Peyer's patch (tissue), 4 donors: ENCODE measurements around the gene FSTL1.

Source experiments
- CTCF ChIP-seq, 6 experiments: fragments of 450-650 bp in 4 of 6; fragments of 200-600 bp in 2 of 6; sonication (generic) in 1 of 6; IDR thresholded peaks; one replicate each; pipeline ENCODE4 v1.5.1; 2017 to 2019; ENCODE audit warnings: antibody characterized with exemption in 6 of 6, mild to moderate bottlenecking in 3 of 6, moderate library complexity in 1 of 6
- POLR2A ChIP-seq, 2 donors: fragments of 450-650 bp; IDR thresholded peaks; one replicate each; pipeline ENCODE4 v1.5.1; 2017; ENCODE audit warnings: antibody characterized with exemption in 2 of 2, mild to moderate bottlenecking in 2 of 2, moderate library complexity in 2 of 2

DNA sequence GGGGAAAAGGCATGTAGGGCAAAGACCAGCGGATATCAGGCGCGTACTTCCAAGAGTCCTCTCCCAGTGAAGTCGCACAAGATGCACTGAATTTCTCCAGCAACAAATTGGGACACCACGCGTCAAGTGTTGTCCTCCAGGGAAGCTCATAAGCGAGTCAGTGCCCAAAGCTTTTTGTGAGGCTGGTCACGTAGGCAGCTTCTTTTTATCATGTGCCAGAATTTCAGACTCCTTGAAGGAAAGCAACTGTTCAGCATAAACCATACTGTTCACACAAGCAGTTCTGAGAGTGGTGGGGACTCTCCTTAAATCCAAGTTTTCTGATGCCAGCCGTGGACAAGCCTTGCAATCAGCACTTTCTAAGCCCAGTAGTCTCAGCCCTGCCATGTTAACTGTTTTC, 10.1 kb upstream of the FSTL1 start:
- TF ChIP-seq CTCF (IDR thresholded peaks at IDR 0.05) (no peak), POLR2A (IDR thresholded peaks at IDR 0.05) (no peak)
